Brain microvascular endothelial cell (primary cell): ENCODE measurements around the gene PSMD11.

Experiments
- DNase-seq: peaks from one replicate; pipeline ENCODE4 v3.0.0-alpha.2; 2020
- H3K27ac ChIP-seq: fragments of 250-450 bp; sonication (Bioruptor Pico); 2 replicates; pipeline ENCODE4 v1.5.1; 2020; ENCODE audit warnings: mild to moderate bottlenecking, moderate library complexity
- H3K27me3 ChIP-seq: fragments of 250-450 bp; sonication (Bioruptor Pico); replicated peaks from 2 replicates; pipeline ENCODE4 v1.5.1; 2020; ENCODE audit warnings: mild to moderate bottlenecking
- H3K36me3 ChIP-seq: fragments of 250-450 bp; sonication (Bioruptor Pico); replicated peaks from 2 replicates; pipeline ENCODE4 v1.5.1; 2020; ENCODE audit warnings: mild to moderate bottlenecking
- H3K4me3 ChIP-seq: 2 replicates; pipeline ENCODE4 v1.5.1; 2011; ENCODE audit warnings: low read depth, mild to moderate bottlenecking, control low read depth, low read length, moderate library complexity
- CTCF ChIP-seq: IDR thresholded peaks from 2 replicates; pipeline ENCODE4 v1.5.1; 2011; ENCODE audit warnings: low read depth, mild to moderate bottlenecking, moderate library complexity, low read length, control low read depth, inconsistent platforms; ENCODE audit errors: missing control alignments
- in situ Hi-C: cut with HindIII; loops from 2 replicates; pipeline ENCODE4 v1.10.0; 2017; ENCODE audit warnings: low sequenced_read_pairs, low pct_ligation_motif_present

PSMD11 gene

GRCh38 chr17:32502710-32503109 lies 58.4 kb downstream of the PSMD11 start:
- DNase-seq = no peak
- H3K36me3 ChIP-seq = no peaks in the 10 kb centered on the region
- no peak overlapping the region for H3K27ac ChIP-seq
- no peaks in the 10 kb centered on the region for H3K27me3 ChIP-seq
- no peak for TF ChIP-seq CTCF
- H3K4me3 ChIP-seq = no peak overlapping the region
- in situ Hi-C loops = no loop called here

GRCh38 chr17:32503251-32504165 lies 59.2 kb downstream of the PSMD11 start:
- in situ Hi-C loops = no loop called here
- no peak overlapping the region for H3K4me3 ChIP-seq
- TF ChIP-seq CTCF = no peak
- no peaks in the 10 kb centered on the region for H3K36me3 ChIP-seq
- no peak for DNase-seq
- no peaks in the 10 kb centered on the region for H3K27me3 ChIP-seq
- no peak overlapping the region for H3K27ac ChIP-seq

- Histone ChIP-seq H3K4me3 (no peak overlapping the region), H3K36me3 (no peaks in the 10 kb centered on the region), H3K27ac (no peak overlapping the region), H3K27me3 (no peaks in the 10 kb centered on the region)
- in situ Hi-C loops = no loop called here
- no peak for DNase-seq
- TF ChIP-seq CTCF = no peak
Observed at GRCh38 chr17:32504166-32504990, 60.1 kb downstream of the PSMD11 start.

GRCh38 chr17:32508926-32509325 lies 64.6 kb downstream of the PSMD11 start:
- Histone ChIP-seq H3K27me3 (no peaks in the 10 kb centered on the region), H3K4me3 (no peak overlapping the region), H3K27ac (no peak overlapping the region), H3K36me3 (no peaks in the 10 kb centered on the region)
- TF ChIP-seq CTCF = no peak
- no peak for DNase-seq
- in situ Hi-C loops = no loop called here

GRCh38 chr17:32510466-32510865 lies 66.2 kb downstream of the PSMD11 start:
- no peak for TF ChIP-seq CTCF
- Histone ChIP-seq H3K27me3 (no peaks in the 10 kb centered on the region), H3K36me3 (no peaks in the 10 kb centered on the region), H3K4me3 (no peak overlapping the region), H3K27ac (no peak overlapping the region)
- in situ Hi-C loops = no loop called here
- DNase-seq = no peak
